A673 (cell line): ENCODE results near the gene MGAT4A. TPM values are rescaled to one million over a fixed set of nuclear protein-coding genes. Genes with fewer than 3 reads are reported as not detected.

Experiments used
- BruUV-seq: library from RNA; stranded (reverse); fragments of 400-500 nt; replicated peaks from 2 replicates; lab custom pipeline; 2021; lab: Mats Ljungman, UMichigan
- CTCF ChIA-PET: fragments of 300-600 bp; sonication (Branson Sonifier 250); formaldehyde crosslinking; loops from one replicate; lab custom pipeline; 2022; ENCODE audit warnings: antibody characterized with exemption; lab: Charles Lee
- POLR2A ChIA-PET: fragments of 300-600 bp; sonication (Branson Sonifier 250); formaldehyde crosslinking; loops from one replicate; lab custom pipeline; 2022; ENCODE audit warnings: antibody characterized with exemption; ENCODE audit not compliant: low non-redundant PET; lab: Charles Lee
- DNase-seq: peaks from one replicate; pipeline ENCODE4 v3.0.0-alpha.2; 2015; ENCODE audit warnings: low spot score
- H3K27ac ChIP-seq: fragments of 200-600 bp; sonication (generic); 2 replicates; pipeline ENCODE4 v1.5.1; 2016; ENCODE audit warnings: mixed run types, low read depth, mild to moderate bottlenecking, mixed read lengths, antibody characterized with exemption, low read length; ENCODE audit not compliant: poor library complexity, severe bottlenecking
- H3K27me3 ChIP-seq: fragments of 200-600 bp; sonication (generic); replicated peaks from 2 replicates; pipeline ENCODE4 v1.6.1; 2017; ENCODE audit warnings: mixed run types, low read depth, mild to moderate bottlenecking, mixed read lengths, antibody characterized with exemption, low read length; ENCODE audit not compliant: insufficient read depth, poor library complexity
- H3K36me3 ChIP-seq: fragments of 200-600 bp; sonication (generic); 2 replicates; pipeline ENCODE4 v1.6.1; 2016; ENCODE audit warnings: mixed run types, mild to moderate bottlenecking, mixed read lengths, antibody characterized with exemption, low read length; ENCODE audit not compliant: insufficient read depth, poor library complexity, severe bottlenecking
- H3K4me1 ChIP-seq: fragments of 200-600 bp; sonication (generic); 2 replicates; pipeline ENCODE4 v1.6.1; 2017; ENCODE audit warnings: mixed run types, mild to moderate bottlenecking, mixed read lengths, antibody characterized with exemption, low read length; ENCODE audit not compliant: insufficient read depth, poor library complexity, severe bottlenecking
- H3K4me3 ChIP-seq: fragments of 200-600 bp; sonication (generic); 2 replicates; pipeline ENCODE4 v1.5.1; 2016; ENCODE audit warnings: low read depth, mixed run types, mild to moderate bottlenecking, mixed read lengths, low read length; ENCODE audit not compliant: poor library complexity, severe bottlenecking
- H3K9me3 ChIP-seq: fragments of 200-600 bp; sonication (generic); 2 replicates; pipeline ENCODE4 v1.6.1; 2016; ENCODE audit warnings: mixed run types, low read depth, mild to moderate bottlenecking, mixed read lengths, antibody characterized with exemption, low read length; ENCODE audit not compliant: poor library complexity, severe bottlenecking
- CTCF ChIP-seq: fragments of 300-800, 200-600 bp; sonication (generic); conservative IDR thresholded peaks from 2 replicates; pipeline ENCODE4 v1.5.1; 2017; ENCODE audit warnings: low read depth, mild to moderate bottlenecking, antibody characterized with exemption, low read length, moderate library complexity, mixed read lengths
- EZH2 ChIP-seq: fragments of 200-600 bp; sonication (generic); IDR thresholded peaks from 2 replicates; pipeline ENCODE4 v1.6.1; 2017; ENCODE audit warnings: borderline replicate concordance, low read depth, mild to moderate bottlenecking, mixed read lengths, antibody characterized with exemption, low read length; ENCODE audit not compliant: poor library complexity, severe bottlenecking
- intact Hi-C: fragments of 100-400 bp; cut with micrococcal nuclease; formaldehyde crosslinking; loops from one replicate; pipeline ENCODE4 v1.10.0; 2022; ENCODE audit not compliant: unreplicated experiment
- total RNA-seq: library from RNA; stranded (reverse); gene quantifications from 2 replicates; pipeline ENCODE4 v1.2.3, GENCODE V29; 2021

The MGAT4A gene
- total RNA-seq, 1 experiment from 2014 or later: 0.09 TPM

- Histone ChIP-seq H3K9me3 (no peaks in the 10 kb centered on the region), H3K36me3 (no peaks in the 10 kb centered on the region), H3K4me3 (no peak overlapping the region), H3K27ac (no peak overlapping the region), H3K4me1 (no peaks in the 10 kb centered on the region), H3K27me3 (no peaks in the 10 kb centered on the region)
- no peak for DNase-seq
- intact Hi-C loops: no loop called here
- CTCF ChIA-PET: no interaction called here
- POLR2A ChIA-PET: no interaction called here
- no peak for TF ChIP-seq EZH2
- no peak for TF ChIP-seq CTCF
- no TSS peak for BruUV-seq
Measured at GRCh38 chr2:98586551-98587140, 144.3 kb downstream of the MGAT4A start.

- H3K4me3 ChIP-seq: no peak overlapping the region
- BruUV-seq: no TSS peak
- POLR2A ChIA-PET: no interaction called here
- H3K27me3 ChIP-seq: no peaks in the 10 kb centered on the region
- CTCF ChIA-PET: no interaction called here
- H3K9me3 ChIP-seq: no peaks in the 10 kb centered on the region
- no peaks in the 10 kb centered on the region for H3K36me3 ChIP-seq
- intact Hi-C loops: no loop called here
- no peak overlapping the region for H3K27ac ChIP-seq
- no peaks in the 10 kb centered on the region for H3K4me1 ChIP-seq
- TF ChIP-seq CTCF (no peak), EZH2 (no peak)
- DNase-seq: no peak
Measured at GRCh38 chr2:98585386-98585785, 145.5 kb downstream of the MGAT4A start.

DNA sequence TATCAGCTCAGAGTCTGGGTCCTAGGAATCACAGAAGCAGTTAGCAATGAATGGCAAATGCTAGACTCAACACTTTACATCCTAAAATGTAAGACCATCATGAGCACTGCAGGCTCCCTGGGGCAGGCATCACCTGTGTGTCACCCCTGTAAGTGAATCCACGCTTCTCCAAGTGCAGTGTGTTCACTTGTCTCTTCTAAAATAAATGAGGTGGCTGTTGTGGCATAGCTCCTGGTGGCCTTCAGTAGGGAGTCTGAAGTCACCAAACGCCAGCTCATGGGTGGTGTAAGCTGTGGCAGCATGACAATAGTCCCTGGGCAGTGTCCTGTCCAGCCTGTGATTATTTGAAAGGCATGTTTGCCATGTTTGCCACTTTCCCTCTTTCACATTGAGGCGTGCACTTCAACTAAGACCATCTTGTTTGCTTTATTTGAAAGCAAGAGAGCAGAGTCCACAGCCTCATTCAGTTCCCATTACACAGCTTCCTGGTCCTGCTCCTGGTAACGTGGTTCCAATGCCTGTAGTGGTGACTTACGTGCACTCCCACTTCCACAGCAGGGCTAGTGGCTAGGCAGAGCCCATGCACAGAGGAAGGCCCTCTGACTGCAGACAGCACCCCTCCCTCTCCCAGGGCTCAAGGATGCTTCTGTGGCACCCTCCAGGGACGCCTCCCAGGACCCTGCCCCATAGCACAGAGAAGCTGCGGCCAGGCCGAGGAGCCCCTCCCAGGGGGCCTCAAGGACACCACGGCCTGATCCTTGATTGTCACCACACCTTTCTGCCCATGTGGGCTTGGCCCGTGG, 146.9 kb downstream of the MGAT4A start:
- CTCF ChIA-PET: no interaction called here
- POLR2A ChIA-PET: no interaction called here
- BruUV-seq: no TSS peak

More for the DNA sequence above, 146.9 kb downstream of the MGAT4A start:
- no peaks in the 10 kb centered on the region for H3K9me3 ChIP-seq
- intact Hi-C loops: no loop called here
- no peak overlapping the region for H3K27ac ChIP-seq
- H3K4me1 ChIP-seq: no peaks in the 10 kb centered on the region
- H3K4me3 ChIP-seq: no peak overlapping the region
- TF ChIP-seq CTCF (no peak), EZH2 (no peak)
- H3K27me3 ChIP-seq: no peaks in the 10 kb centered on the region
- no peaks in the 10 kb centered on the region for H3K36me3 ChIP-seq
- DNase-seq: no peak
